ENCODE data around the gene HOXA13.

Gene HOXA13

GRCh38 chr7:27191833-27192545 is 7.9 kb downstream of the HOXA13 start:
- DNase-seq, result peak; percentile 73

GRCh38 chr7:27191161-27191731 is 8.6 kb downstream of the HOXA13 start:
- no peak for DNase-seq

- peak; percentile 47 for DNase-seq
These were observed 9.7 kb downstream of the HOXA13 start for GRCh38 chr7:27189997-27190748.

- DNase-seq, result peak; percentile 58
These were observed 10.4 kb downstream of the HOXA13 start for GRCh38 chr7:27189295-27189996.

GRCh38 chr7:27188386-27189294 is 11.3 kb downstream of the HOXA13 start:
- DNase-seq, result peak; percentile 79

GRCh38 chr7:27187475-27188385 is 12.2 kb downstream of the HOXA13 start:
- DNase-seq, result peak; percentile 64

- peak; percentile 36 for DNase-seq
These were observed 13.0 kb downstream of the HOXA13 start for GRCh38 chr7:27186668-27187474.

- DNase-seq, result peak; percentile 72
These were observed 13.8 kb downstream of the HOXA13 start for GRCh38 chr7:27185854-27186667.

DNA sequence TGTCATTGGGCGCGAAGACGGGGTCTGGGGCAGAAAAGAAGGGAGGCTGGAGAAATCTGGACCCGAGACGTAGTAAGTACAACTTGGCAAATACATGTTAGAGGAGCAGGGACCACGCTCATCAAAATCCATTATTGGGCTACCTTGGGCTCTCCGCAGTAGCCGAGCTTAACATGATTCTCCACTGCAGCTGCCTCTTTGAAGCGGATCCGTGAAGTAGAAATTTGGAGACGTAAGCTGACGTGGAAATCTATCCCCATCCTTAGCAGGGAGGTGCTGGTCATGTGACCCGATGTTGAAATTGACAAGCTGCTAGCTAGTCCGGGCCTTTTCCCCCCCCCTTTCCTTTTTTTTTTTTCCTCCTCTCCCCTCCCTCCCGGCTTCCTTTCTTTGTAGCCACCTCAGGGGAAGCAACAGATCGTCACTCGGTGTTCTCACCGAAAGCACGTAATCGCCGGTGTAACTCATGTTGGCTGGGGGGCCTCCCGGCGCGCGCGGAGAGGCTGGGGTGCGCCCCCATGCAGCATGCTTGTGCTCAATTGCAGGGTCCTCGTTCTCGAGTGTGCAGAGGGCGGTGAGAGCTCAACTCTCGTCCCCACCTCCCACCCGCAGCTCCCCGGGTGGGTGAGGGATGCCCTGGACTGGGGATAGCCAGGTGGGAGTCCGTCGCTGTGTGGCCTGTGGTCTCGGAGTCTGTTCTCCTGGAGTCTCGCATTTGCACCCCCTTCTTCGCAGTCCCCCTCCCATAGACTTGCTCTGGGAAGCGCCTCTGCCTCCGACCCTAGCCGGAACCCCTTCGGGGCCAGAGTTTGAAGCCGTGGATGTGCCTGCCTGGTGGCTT is 14.7 kb downstream of the HOXA13 start, which contains the start of gene HOXA11:
HOXA11 (minus strand) TSS at position 220 of the 841 bp plus-strand sequence; CDS start at position 132, 88 bp downstream.
- DNase-seq, result peak; percentile 81

GRCh38 chr7:27184337-27185012 is 15.4 kb downstream of the HOXA13 start:
- peak; percentile 76 for DNase-seq

GRCh38 chr7:27183682-27184336 is 16.1 kb downstream of the HOXA13 start:
- DNase-seq, result no peak

DNA sequence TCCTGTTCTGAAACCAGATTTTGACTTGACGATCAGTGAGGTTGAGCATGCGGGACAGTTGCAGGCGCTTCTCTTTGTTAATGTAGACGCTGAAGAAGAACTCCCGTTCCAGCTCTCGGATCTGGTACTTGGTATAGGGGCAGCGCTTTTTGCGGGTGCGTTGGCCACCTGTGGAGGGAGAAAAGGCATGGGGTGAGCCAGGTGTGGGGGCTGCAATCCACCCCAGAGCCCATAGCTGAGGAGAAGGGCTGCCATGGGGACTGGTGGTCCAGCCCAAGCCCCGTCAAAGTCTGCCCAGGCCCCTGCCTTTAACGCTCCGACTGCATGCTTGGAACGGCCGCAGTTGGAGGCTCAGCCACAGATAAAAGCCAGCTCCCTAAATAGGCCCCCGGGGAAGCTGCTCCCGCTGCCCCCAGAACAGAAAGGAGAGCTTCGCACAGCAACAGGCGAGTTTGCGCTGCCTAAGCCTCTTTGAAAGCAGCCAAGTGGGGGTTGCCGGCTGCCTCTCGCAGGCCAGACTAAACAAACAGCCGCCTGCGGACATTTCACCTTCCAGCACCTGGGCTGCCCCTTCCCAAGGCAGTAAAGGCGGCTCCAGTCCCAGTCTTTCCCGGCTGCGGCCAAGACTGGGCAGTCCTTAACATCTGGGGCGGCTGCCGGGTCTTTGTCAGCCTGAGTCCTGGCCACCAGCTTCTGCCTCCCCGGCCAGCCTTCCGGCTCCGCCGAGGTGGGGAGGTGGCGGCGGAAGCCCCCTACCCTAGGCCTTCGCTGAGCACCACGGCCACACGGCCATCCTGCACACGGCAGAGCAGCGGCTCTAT is 16.8 kb downstream of the HOXA13 start:
- peak; percentile 68 for DNase-seq

DNA sequence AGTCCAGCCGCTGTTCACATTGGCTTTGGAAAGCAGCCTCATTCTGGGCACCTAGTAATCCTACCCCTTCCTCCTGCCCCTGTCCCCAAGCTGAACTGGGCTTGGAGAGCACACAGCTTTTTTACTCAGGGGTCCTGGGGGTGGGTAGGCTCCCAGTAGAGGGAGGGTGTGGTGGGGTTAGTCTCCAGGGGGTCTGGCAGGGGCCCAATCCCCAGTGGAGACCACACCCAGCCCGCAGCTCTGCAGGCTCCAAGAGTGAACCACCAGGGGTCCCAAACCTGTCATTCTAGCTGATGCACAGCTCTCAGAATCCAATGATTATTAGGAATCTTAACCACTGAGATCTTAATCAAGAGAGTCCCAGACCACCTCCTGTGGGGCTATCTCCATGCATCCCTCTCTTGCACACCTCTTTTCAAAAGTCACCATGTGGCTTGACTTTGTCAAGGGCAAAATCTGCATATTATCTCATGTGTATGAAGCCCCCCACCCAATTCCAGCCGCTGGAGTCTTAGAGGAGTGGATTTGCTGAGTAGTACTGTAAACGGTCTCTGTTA is 17.5 kb downstream of the HOXA13 start:
- peak; percentile 46 for DNase-seq

DNA sequence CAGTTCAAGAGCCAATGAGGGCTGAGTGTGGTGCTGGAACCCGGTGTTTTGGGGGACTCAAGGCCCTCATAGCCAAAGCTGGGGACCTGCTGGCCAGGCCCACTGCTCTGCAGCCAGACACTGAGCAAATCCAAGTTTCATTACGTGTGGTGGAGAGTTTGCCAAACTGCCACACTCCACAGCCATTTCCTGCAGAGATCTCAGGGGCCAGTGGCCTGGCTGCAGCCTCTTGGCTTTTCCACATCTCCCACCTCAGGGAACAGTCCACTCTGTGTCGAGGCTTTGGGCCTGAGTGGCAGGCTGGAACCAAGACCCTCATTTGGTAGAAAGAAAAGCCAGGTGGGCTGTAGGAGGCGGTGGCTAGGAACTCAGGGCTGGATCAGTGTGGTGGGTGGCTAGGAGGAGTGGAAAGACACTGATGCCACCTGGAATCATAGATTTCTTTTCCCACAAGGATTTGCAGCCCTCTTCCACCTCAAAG is 18.1 kb downstream of the HOXA13 start:
- peak; percentile 43 for DNase-seq

Measured in right forelimb (tissue), 1 donor.